Measurements from ENCODE around the gene APOBEC3H. TPM values are rescaled to one million over a fixed set of nuclear protein-coding genes. Genes with fewer than 3 reads are reported as not detected.

Gene APOBEC3H
- total and polyA plus RNA-seq, 2 experiments from 2014 or later, result not detected

DNA sequence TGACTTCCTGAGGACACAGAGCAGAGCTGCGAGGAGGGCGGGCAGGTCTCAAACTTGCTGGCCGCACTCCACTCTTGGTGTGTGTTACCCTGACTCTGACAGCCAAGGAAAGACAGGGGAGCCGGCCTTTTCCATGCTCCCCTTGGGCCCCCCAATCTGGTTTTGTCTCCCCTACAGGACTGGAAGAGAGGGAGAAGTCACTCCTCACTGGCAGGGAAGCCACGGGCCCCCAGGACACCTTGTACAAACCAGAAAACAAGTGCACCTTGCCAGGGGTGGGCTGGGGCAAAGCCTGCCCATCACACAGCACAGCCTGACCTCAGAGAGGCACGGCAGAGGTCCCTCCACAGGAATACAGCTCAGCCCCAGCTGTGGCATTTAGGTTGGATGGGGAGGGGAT lies 35.2 kb downstream of the APOBEC3H start (continued):
- no peak for TF ChIP-seq ZNF462 (CRISPR knock-in tag; IDR thresholded peaks at IDR 0.05)
- no peak for TF ChIP-seq POLR2AphosphoS5 (IDR thresholded peaks at IDR 0.05; ENCODE audit: low read depth)

- no peak overlapping the region for H3K4me3 Mint-ChIP-seq
- no peaks in the 10 kb centered on the region for H3F3A ChIP-seq (replicated peaks; ENCODE audit: low read depth)
- no peak for ATAC-seq
These were observed 36.0 kb downstream of the APOBEC3H start for GRCh38 chr22:39132871-39133524.

More at GRCh38 chr22:39132871-39133524, 36.0 kb downstream of the APOBEC3H start:
- no peak overlapping the region for H2AFZ ChIP-seq
- no peak overlapping the region for H3K4me3 ChIP-seq
- no peaks in the 10 kb centered on the region for H3K36me3 Mint-ChIP-seq (ENCODE audit: low read depth)
- peaks cover 18% of the 10 kb centered on the region for H3K27me3 Mint-ChIP-seq (ENCODE audit: insufficient read depth, low read depth, poor library complexity)
- no peak overlapping the region for H3K27ac Mint-ChIP-seq
- H4K20me1 ChIP-seq (replicated peaks; ENCODE audit: insufficient read depth), result no peaks in the 10 kb centered on the region
- peaks cover 5% of the 10 kb centered on the region; the same call in 1 of the 3 replicates for H3K9me3 Mint-ChIP-seq
- H3K27ac ChIP-seq (ENCODE audit: low read depth), result no peak overlapping the region
- no peak overlapping the region for H3K4me2 ChIP-seq
- no peaks in the 10 kb centered on the region for H3K79me2 ChIP-seq (replicated peaks; ENCODE audit: insufficient read depth)
- peaks cover 13% of the 10 kb centered on the region for H3K4me1 ChIP-seq (ENCODE audit: insufficient read depth)
- peaks cover 30% of the 10 kb centered on the region for H3K4me1 Mint-ChIP-seq
- DNase-seq (ENCODE audit: low spot score), result no peak
- no peaks in the 10 kb centered on the region for H3K9me2 ChIP-seq (ENCODE audit: insufficient read depth)
- H3K27me3 ChIP-seq (ENCODE audit: insufficient read depth), result no peaks in the 10 kb centered on the region
- TF ChIP-seq, protein P1, sequence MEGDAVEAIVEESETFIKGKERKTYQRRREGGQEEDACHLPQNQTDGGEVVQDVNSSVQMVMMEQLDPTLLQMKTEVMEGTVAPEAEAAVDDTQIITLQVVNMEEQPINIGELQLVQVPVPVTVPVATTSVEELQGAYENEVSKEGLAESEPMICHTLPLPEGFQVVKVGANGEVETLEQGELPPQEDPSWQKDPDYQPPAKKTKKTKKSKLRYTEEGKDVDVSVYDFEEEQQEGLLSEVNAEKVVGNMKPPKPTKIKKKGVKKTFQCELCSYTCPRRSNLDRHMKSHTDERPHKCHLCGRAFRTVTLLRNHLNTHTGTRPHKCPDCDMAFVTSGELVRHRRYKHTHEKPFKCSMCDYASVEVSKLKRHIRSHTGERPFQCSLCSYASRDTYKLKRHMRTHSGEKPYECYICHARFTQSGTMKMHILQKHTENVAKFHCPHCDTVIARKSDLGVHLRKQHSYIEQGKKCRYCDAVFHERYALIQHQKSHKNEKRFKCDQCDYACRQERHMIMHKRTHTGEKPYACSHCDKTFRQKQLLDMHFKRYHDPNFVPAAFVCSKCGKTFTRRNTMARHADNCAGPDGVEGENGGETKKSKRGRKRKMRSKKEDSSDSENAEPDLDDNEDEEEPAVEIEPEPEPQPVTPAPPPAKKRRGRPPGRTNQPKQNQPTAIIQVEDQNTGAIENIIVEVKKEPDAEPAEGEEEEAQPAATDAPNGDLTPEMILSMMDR (conservative IDR thresholded peaks at IDR 0.05; ENCODE audit: low read depth in 2 of 2), result peak in 1 of 2 experiments; percentile 34; a peak in 2 of 4 replicates
- TF ChIP-seq NANOG (IDR thresholded peaks at IDR 0.05; ENCODE audit: borderline replicate concordance), result no peak
- no peak for TF ChIP-seq REST (IDR thresholded peaks at IDR 0.05; ENCODE audit: unreplicated experiment)
- H3K36me3 ChIP-seq (ENCODE audit: insufficient read depth), result no peaks in the 10 kb centered on the region
